Right atrium auricular region (tissue), 2 donors: Measurements from ENCODE around the gene CBFA2T3. TPM values are rescaled to one million over a fixed set of nuclear protein-coding genes. Genes with fewer than 3 reads are reported as not detected.
"Not testable (repeated sequence)": the region's sequence is repeated elsewhere in the genome, so short reads cannot be mapped to it uniquely, and the experiment has no call there.

Source experiments
- DNase-seq: peaks from one replicate; pipeline ENCODE4 v3.0.0-alpha.2; 2019; ENCODE audit warnings: low spot score
- H3K27ac ChIP-seq, 2 donors: fragments of 200-600 bp; sonication (generic); 1 replicate in 1 of 2; 2 replicates in 1 of 2; pipeline ENCODE4 v1.5.1; 2016 to 2019
- H3K27me3 ChIP-seq, 2 donors: fragments of 200-600 bp; sonication (generic); one replicate each; pipeline versions ENCODE4 v1.5.1 to v1.6.0; 2017 to 2019
- H3K36me3 ChIP-seq: fragments of 200-600 bp; sonication (generic); one replicate; pipeline ENCODE4 v1.5.1; 2016
- H3K4me1 ChIP-seq, 2 donors: fragments of 200-600 bp; sonication (generic); one replicate each; pipeline versions ENCODE4 v1.5.1 to v1.6.0; 2017 to 2019
- H3K4me3 ChIP-seq, 2 donors: fragments of 200-600 bp; sonication (generic); 1 replicate in 1 of 2; 2 replicates in 1 of 2; pipeline ENCODE4 v1.5.1; 2017 to 2019; ENCODE audit warnings: mild to moderate bottlenecking in 1 of 2, moderate library complexity in 1 of 2
- H3K9me3 ChIP-seq, 2 donors: fragments of 200-600 bp; sonication (generic); one replicate each; pipeline ENCODE4 v1.5.1; 2019
- total RNA-seq, 2 donors: library from RNA; depleted of rRNA; stranded (reverse); fragments of >200 nt; gene quantifications; one replicate each; pipeline ENCODE4 v1.1.0, GENCODE V29; 2016
- TF ChIP-seq, protein P1 (sequence below), 2 donors: fragments of 200-600 bp; sonication (generic); IDR thresholded peaks; one replicate each; pipeline ENCODE4 v1.5.1; 2019; ENCODE audit warnings: antibody characterized with exemption in 2 of 2

The CBFA2T3 gene
- total RNA-seq, 2 donors from 2014 or later, result 1.1 to 2.6 TPM

DNA sequence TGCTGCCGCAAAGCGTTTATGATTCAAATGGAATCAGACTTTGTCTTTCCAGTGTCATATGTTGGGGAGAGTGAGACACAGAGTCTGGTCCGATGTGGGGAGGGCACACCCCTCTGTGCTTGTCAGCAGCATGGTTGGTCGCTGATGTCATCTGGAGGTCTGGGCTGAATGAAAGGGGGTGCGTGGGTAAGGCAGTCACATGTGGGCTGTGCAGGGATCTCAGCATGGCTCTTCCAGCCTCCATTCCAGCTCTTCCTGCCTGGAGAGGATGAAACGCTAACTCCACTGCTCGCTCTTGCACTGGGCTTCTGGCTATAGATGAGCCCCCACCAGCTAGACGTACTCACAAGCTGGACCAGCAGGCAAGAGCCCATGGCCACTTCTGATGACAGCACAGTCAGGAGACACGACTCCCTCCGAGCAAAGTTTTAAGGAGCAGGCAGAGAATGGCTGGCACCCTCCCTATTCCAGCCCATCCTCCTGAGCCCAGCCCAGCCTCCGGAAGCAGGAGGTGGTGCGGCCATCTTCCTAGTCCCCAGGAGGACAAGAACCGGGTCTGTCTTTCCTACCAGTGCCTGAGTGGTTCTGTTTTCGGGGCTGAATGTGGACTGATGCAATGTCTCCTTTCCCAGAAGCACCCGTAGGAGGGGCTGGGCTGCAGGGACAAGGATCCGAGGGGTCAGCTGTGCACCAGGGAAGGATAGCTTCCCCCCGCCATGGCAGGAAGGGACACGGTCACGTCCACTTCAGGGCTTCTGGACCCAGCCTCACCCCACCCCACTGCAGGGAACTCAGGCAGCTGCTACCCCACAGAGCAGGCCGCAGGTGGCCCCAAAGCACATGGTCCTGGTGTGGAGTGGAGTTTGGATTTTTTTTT lies 41.5 kb upstream of the CBFA2T3 start:
- Histone ChIP-seq H3K9me3 (no peaks in the 10 kb centered on the region), H3K27ac (no peak overlapping the region), H3K4me1 (no peaks in the 10 kb centered on the region), H3K36me3 (no peaks in the 10 kb centered on the region), H3K4me3 (no peak overlapping the region), H3K27me3 (no peaks in the 10 kb centered on the region)
- TF ChIP-seq, protein P1, sequence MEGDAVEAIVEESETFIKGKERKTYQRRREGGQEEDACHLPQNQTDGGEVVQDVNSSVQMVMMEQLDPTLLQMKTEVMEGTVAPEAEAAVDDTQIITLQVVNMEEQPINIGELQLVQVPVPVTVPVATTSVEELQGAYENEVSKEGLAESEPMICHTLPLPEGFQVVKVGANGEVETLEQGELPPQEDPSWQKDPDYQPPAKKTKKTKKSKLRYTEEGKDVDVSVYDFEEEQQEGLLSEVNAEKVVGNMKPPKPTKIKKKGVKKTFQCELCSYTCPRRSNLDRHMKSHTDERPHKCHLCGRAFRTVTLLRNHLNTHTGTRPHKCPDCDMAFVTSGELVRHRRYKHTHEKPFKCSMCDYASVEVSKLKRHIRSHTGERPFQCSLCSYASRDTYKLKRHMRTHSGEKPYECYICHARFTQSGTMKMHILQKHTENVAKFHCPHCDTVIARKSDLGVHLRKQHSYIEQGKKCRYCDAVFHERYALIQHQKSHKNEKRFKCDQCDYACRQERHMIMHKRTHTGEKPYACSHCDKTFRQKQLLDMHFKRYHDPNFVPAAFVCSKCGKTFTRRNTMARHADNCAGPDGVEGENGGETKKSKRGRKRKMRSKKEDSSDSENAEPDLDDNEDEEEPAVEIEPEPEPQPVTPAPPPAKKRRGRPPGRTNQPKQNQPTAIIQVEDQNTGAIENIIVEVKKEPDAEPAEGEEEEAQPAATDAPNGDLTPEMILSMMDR (IDR thresholded peaks at IDR 0.05), result no peak
- no peak for DNase-seq

DNA sequence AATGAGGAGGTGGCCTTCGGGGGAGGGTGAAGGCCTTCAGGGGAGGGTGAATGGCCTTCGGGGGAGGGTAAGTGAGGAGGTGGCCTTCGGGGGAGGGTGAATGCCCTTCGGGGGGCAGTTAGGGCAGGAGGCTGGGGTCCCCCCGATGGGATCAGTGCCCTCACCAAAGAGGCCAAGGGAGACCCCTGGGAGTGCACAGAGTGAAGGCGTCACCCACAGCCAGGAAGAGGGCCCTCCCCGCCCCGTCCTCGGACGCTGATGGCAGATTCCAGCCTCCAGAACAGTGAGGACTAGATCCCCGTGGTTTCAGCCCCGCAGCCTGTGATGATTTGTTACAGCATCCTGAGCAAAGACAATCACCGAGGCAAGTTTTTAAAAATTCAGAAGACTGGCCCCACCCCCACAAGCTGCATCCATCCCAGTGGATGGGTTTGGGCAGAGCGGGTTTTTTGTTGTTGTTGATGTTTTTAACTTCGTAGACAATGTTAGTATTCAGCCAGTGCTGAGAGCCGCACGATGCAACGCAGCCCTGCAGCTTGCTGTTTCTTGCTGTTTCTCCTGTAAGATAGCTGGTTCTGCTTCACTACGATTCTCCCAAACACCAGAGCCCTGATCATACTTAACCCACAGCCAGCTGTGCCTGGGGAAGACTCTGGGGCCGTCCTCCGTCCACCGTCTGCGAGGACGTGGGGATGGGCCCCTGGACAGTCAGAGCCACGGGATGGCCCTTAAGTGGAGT lies 40.7 kb upstream of the CBFA2T3 start:
- Histone ChIP-seq H3K27ac (no peak overlapping the region), H3K36me3 (no peaks in the 10 kb centered on the region), H3K27me3 (no peaks in the 10 kb centered on the region), H3K4me1 (no peaks in the 10 kb centered on the region), H3K4me3 (no peak overlapping the region), H3K9me3 (no peaks in the 10 kb centered on the region)
- no peak for DNase-seq
- TF ChIP-seq, protein P1 (IDR thresholded peaks at IDR 0.05), result no peak

DNA sequence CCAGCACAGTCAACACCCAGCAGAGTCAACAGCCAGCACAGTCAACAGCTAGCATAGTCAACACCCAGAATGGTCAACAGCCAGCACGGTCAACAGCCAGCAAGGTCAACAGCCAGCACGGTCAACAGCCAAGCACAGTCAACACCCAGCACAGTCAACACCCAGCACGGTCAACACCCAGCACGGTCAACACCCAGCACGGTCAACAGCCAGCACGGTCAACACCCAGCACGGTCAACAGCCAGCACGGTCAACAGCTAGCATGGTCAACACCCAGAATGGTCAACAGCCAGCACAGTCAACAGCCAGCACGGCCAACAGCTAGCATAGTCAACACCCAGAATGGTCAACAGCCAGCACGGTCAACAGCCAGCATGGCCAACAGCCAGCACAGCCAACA lies 39.6 kb upstream of the CBFA2T3 start:
- not testable (repeated sequence) for DNase-seq, H3K27me3 ChIP-seq

DNA sequence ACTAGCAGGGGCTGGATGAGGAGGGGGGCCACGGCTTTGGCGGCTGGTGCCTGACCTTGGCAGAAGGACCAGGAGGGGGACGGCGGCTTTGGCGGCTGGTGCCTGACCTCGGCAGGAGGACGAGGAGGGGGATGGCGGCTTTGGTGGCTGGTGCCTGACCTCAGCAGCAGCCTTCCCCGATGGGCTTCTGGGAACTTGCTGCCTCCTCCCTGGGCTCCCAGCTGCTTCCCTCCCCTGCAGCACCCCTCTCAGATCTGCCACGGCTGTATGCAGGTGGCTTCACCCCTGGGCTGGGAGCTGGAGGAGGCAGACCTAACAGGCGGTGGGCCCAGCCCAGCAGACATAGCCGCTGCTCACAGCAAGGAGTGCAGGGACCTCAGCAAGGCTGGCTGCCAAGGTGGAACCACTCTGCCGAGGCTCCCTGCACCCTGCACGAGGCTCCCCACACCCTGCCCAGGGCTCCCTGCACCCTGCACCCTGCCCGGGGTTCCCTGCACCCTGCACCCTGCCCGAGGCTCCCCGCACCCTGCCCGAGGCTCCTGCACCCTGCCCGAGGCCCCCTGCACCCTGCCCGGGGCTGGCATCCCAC lies 38.4 kb upstream of the CBFA2T3 start:
- Histone ChIP-seq H3K4me3 (no peak overlapping the region), H3K4me1 (no peaks in the 10 kb centered on the region), H3K27me3 (no peaks in the 10 kb centered on the region), H3K36me3 (no peaks in the 10 kb centered on the region), H3K9me3 (no peaks in the 10 kb centered on the region), H3K27ac (no peak overlapping the region)
- TF ChIP-seq, protein P1 (IDR thresholded peaks at IDR 0.05), result no peak
- no peak for DNase-seq

More for the DNA sequence above, 39.6 kb upstream of the CBFA2T3 start:
- not testable (repeated sequence) for H3K4me1 ChIP-seq, H3K36me3 ChIP-seq, H3K4me3 ChIP-seq, H3K9me3 ChIP-seq, H3K27ac ChIP-seq

DNA sequence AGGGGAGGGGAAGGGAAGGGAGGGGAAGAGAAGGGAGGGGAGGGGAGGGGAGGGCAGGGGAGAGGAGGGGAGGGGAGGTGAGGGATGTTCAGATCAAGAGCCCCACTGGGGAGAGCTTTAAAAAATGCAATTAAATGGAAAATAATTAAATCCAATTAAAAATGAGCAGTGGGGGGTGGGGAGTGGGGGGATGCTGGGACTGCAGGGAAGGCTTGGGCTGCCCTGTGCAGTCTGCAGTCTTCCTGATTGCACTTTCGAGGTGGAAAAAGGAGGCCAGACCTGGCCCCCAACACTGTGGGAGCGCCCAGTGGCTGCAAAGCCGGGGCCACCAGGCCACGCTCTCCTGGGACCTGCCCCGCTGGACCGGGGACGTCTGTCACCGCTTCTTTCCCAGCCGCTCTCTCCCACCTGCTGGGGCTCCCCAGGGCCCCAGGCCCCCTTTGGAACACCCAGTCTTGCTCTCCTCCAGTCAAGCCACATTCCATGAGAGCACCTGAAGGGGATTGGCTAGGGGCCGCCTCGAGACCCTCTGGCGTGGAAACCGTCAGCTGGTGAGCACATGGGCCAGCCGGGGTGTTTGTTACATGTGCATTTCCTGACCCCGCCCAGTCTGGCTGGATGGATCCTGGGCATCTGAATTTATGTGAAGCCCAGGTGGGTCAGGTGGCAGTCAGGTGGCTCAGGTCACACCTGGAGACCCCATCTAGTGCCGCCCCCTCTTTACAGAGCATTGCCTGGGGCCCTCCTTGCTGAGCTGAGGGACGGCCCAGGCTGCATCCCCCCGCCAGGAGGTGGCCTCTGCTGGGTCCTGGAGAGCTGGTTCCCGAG lies 37.6 kb upstream of the CBFA2T3 start:
- TF ChIP-seq, protein P1 (IDR thresholded peaks at IDR 0.05), result no peak
- Histone ChIP-seq H3K27ac (no peak overlapping the region), H3K9me3 (no peaks in the 10 kb centered on the region), H3K4me3 (no peak overlapping the region), H3K36me3 (no peaks in the 10 kb centered on the region), H3K27me3 (no peaks in the 10 kb centered on the region), H3K4me1 (no peaks in the 10 kb centered on the region)
- no peak for DNase-seq
